HepG2 (cell line): Measurements from ENCODE around the gene VWA7. TPM values are rescaled to one million over a fixed set of nuclear protein-coding genes. Genes with fewer than 3 reads are reported as not detected.

Source experiments
- BATF2 ChIP-seq: sonication (generic); formaldehyde crosslinking; IDR thresholded peaks from 2 replicates; pipeline ENCODE4 v1.8.0; 2022; ENCODE audit warnings: mild to moderate bottlenecking, missing genetic modification reagents, moderate library complexity
- CAMTA2 ChIP-seq: sonication (generic); formaldehyde crosslinking; IDR thresholded peaks from 2 replicates; pipeline ENCODE4 v1.4.0; 2020; ENCODE audit warnings: mild to moderate bottlenecking, missing genetic modification reagents, borderline replicate concordance
- CBFB ChIP-seq: sonication (generic); formaldehyde crosslinking; IDR thresholded peaks from 2 replicates; pipeline ENCODE4 v1.4.0; 2020; ENCODE audit warnings: missing genetic modification reagents
- DBP ChIP-seq: sonication (generic); formaldehyde crosslinking; IDR thresholded peaks from 2 replicates; pipeline ENCODE4 v1.4.0; 2020; ENCODE audit warnings: missing genetic modification reagents; ENCODE audit errors: not compliant biosample characterization
- HNRNPUL1 ChIP-seq: fragments of 200-400 bp; formaldehyde crosslinking; IDR thresholded peaks from 2 replicates; pipeline ENCODE4 v1.6.1; 2017; ENCODE audit warnings: low read depth, mild to moderate bottlenecking, low read length, moderate library complexity
- MAZ ChIP-seq, 2 experiments: sonication (generic) in 1 of 2; formaldehyde crosslinking in 1 of 2; IDR thresholded peaks; 2 replicates each; pipeline versions ENCODE4 v1.5.0 to v1.6.1; 2012 to 2020; ENCODE audit warnings: low read depth in 2 of 2, mild to moderate bottlenecking in 2 of 2, borderline replicate concordance in 1 of 2, improper control_type of control experiment in 1 of 2, low read length in 1 of 2, missing genetic modification reagents in 1 of 2, moderate library complexity in 1 of 2
- MBNL3 ChIP-seq: fragments of 250-450 bp; sonication (Bioruptor Pico); conservative IDR thresholded peaks from 2 replicates; pipeline ENCODE4 v1.8.0; 2022; ENCODE audit warnings: mild to moderate bottlenecking, inconsistent platforms
- MED8 ChIP-seq: sonication (generic); formaldehyde crosslinking; IDR thresholded peaks from 2 replicates; pipeline ENCODE4 v1.8.1; 2023; ENCODE audit warnings: mild to moderate bottlenecking, missing genetic modification reagents; ENCODE audit not compliant: insufficient replicate concordance
- SATB2 ChIP-seq: sonication (generic); formaldehyde crosslinking; IDR thresholded peaks from 2 replicates; pipeline ENCODE4 v1.5.0; 2020; ENCODE audit warnings: missing genetic modification reagents
- SRY ChIP-seq: sonication (generic); formaldehyde crosslinking; IDR thresholded peaks from 2 replicates; pipeline ENCODE4 v1.8.0; 2022; ENCODE audit warnings: mild to moderate bottlenecking, missing genetic modification reagents
- TAF15 ChIP-seq: fragments of 200-400 bp; formaldehyde crosslinking; IDR thresholded peaks from one replicate; pipeline ENCODE4 v1.6.1; 2018; ENCODE audit warnings: mild to moderate bottlenecking, low read depth, low read length; ENCODE audit not compliant: poor library complexity, severe bottlenecking
- YEATS4 ChIP-seq: sonication (generic); formaldehyde crosslinking; IDR thresholded peaks from 2 replicates; pipeline ENCODE4 v1.4.0; 2020; ENCODE audit warnings: missing genetic modification reagents, borderline replicate concordance
- ZBTB7B ChIP-seq: sonication (generic); formaldehyde crosslinking; IDR thresholded peaks from 2 replicates; pipeline ENCODE4 v1.4.0; 2020; ENCODE audit warnings: missing genetic modification reagents
- ZNF556 ChIP-seq: sonication (generic); formaldehyde crosslinking; IDR thresholded peaks from 2 replicates; pipeline ENCODE4 v1.4.0; 2020; ENCODE audit warnings: mild to moderate bottlenecking, missing genetic modification reagents, borderline replicate concordance
- ZNF572 ChIP-seq: sonication (generic); formaldehyde crosslinking; IDR thresholded peaks from 2 replicates; pipeline ENCODE4 v1.5.1; 2020; ENCODE audit warnings: mild to moderate bottlenecking, missing genetic modification reagents
- ZNF607 ChIP-seq: sonication (generic); formaldehyde crosslinking; IDR thresholded peaks from 2 replicates; pipeline ENCODE4 v1.5.1; 2020; ENCODE audit warnings: missing genetic modification reagents, mild to moderate bottlenecking, borderline replicate concordance
- ZNF652 ChIP-seq: IDR thresholded peaks from 2 replicates; pipeline ENCODE4 v1.6.1; 2016; ENCODE audit warnings: low read depth, borderline replicate concordance
- ZNF691 ChIP-seq: sonication (generic); formaldehyde crosslinking; IDR thresholded peaks from 2 replicates; pipeline ENCODE4 v1.4.0; 2020; ENCODE audit warnings: missing genetic modification reagents, low read depth, mild to moderate bottlenecking, borderline replicate concordance
- polyA plus RNA-seq, 8 experiments: library from polyadenylated mRNA; depleted of rRNA in 3 of 8; stranded (reverse) in 7 of 8; unstranded in 1 of 8; fragments of >200 nt; fragmentation: Illumina TruSeq in 4 of 8; extraction: Trizol in 4 of 8; gene quantifications; 2 replicates each; pipeline versions ENCODE4 v1.2.1 to v1.2.3, GENCODE V29; 2011 to 2016; ENCODE audit warnings: low read depth in 4 of 8, missing spikeins in 1 of 8, mixed read lengths in 1 of 8; ENCODE audit not compliant: insufficient read depth in 1 of 8
- total RNA-seq, 5 experiments: library from RNA; depleted of rRNA; stranded (reverse); fragments of >200 nt; fragmentation: Illumina TruSeq; extraction: Trizol; gene quantifications; 2 replicates each; pipeline ENCODE4 v1.2.3, GENCODE V29; 2016; ENCODE audit warnings: low read depth in 1 of 5
- TF ChIP-seq, protein P1 (sequence below): sonication (generic); formaldehyde crosslinking; IDR thresholded peaks from 2 replicates; pipeline ENCODE4 v1.8.1; 2022; ENCODE audit warnings: low read depth, mild to moderate bottlenecking, missing genetic modification reagents
- TF ChIP-seq, protein P2 (sequence below): sonication (generic); formaldehyde crosslinking; IDR thresholded peaks from 2 replicates; pipeline ENCODE4 v1.4.0; 2020; ENCODE audit warnings: low read depth, mild to moderate bottlenecking, missing genetic modification reagents
- TF ChIP-seq, protein P3 (sequence below): sonication (generic); formaldehyde crosslinking; IDR thresholded peaks from 2 replicates; pipeline ENCODE4 v1.4.0; 2020; ENCODE audit warnings: mild to moderate bottlenecking, missing genetic modification reagents

The VWA7 gene
- total and polyA plus RNA-seq, 2 of the 13 experiments (the other 11 are each of a cell fraction or from before 2014, with no cell fraction given): 0.86 to 3.3 TPM

DNA sequence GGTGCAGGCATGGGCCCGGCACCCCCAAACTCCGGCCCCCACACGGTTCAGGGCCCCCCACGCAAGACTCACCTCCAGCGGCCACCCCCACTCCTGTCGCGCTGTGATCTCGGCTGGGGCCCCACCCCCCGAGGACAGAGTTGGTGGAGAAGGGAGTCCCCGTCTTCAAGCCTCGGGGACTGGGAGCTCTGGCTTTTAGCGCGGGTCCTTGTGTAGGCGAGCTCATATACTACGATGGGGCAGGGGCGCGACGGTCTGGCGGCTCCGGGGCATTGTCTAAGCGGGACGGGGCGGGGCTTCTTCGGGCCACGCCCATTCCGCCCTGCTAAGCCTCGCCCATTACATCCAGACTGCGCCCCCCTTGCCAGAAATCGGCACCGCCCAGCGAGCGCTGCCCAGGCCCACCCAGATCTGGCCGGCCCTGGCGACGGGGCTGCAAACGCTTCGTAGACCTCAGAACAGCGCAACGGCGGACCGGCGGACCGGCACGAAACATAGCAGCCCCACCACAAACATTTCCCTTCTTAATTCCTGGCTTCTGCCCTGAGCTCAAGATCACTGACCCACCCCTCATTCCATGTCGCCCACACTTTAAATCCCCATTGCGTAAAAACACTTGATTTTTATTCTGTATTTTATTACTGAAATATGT is 47.0 kb downstream of the VWA7 start (continued):
- TF ChIP-seq MBNL3 (CRISPR knock-in tag) (no peak), ZNF556 (CRISPR knock-in tag) (no peak), ZNF607 (CRISPR knock-in tag) (peak; percentile 95), CAMTA2 (CRISPR knock-in tag) (no peak), ZNF691 (CRISPR knock-in tag) (peak; percentile 10; the same call in 1 of the 2 replicates), SATB2 (CRISPR knock-in tag) (peak; percentile 40; the same call in 1 of the 2 replicates), HNRNPUL1 (peak; percentile 85; the same call in 1 of the 2 replicates), CBFB (CRISPR knock-in tag) (no peak), ZBTB7B (CRISPR knock-in tag) (no peak; the same call in 1 of the 2 replicates), TAF15 (peak; percentile 100), SRY (peak; percentile 70; the same call in 1 of the 2 replicates), MED8 (peak; percentile 22), DBP (CRISPR knock-in tag) (no peak), BATF2 (CRISPR knock-in tag) (peak; percentile 79), ZNF652 (no peak), YEATS4 (0 out of 2 replicates have a peak, but pooled peaks have one; percentile 2), MAZ (IDR thresholded peaks at IDR 0.05; ENCODE audit: borderline replicate concordance, low read depth, low read length) (0 out of 2 replicates have a peak, but pooled peaks have one; percentile 9), MAZ (CRISPR knock-in tag; IDR thresholded peaks at IDR 0.05; ENCODE audit: low read depth) (peak; percentile 71; the same call in 1 of the 2 replicates), ZNF572 (CRISPR knock-in tag) (peak; percentile 93)
- TF ChIP-seq, protein P1, sequence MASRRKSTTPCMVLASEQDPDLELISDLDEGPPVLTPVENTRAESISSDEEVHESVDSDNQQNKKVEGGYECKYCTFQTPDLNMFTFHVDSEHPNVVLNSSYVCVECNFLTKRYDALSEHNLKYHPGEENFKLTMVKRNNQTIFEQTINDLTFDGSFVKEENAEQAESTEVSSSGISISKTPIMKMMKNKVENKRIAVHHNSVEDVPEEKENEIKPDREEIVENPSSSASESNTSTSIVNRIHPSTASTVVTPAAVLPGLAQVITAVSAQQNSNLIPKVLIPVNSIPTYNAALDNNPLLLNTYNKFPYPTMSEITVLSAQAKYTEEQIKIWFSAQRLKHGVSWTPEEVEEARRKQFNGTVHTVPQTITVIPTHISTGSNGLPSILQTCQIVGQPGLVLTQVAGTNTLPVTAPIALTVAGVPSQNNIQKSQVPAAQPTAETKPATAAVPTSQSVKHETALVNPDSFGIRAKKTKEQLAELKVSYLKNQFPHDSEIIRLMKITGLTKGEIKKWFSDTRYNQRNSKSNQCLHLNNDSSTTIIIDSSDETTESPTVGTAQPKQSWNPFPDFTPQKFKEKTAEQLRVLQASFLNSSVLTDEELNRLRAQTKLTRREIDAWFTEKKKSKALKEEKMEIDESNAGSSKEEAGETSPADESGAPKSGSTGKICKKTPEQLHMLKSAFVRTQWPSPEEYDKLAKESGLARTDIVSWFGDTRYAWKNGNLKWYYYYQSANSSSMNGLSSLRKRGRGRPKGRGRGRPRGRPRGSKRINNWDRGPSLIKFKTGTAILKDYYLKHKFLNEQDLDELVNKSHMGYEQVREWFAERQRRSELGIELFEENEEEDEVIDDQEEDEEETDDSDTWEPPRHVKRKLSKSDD (CRISPR knock-in tag): peak; percentile 64; the same call in 1 of the 2 replicates
- TF ChIP-seq, protein P2, sequence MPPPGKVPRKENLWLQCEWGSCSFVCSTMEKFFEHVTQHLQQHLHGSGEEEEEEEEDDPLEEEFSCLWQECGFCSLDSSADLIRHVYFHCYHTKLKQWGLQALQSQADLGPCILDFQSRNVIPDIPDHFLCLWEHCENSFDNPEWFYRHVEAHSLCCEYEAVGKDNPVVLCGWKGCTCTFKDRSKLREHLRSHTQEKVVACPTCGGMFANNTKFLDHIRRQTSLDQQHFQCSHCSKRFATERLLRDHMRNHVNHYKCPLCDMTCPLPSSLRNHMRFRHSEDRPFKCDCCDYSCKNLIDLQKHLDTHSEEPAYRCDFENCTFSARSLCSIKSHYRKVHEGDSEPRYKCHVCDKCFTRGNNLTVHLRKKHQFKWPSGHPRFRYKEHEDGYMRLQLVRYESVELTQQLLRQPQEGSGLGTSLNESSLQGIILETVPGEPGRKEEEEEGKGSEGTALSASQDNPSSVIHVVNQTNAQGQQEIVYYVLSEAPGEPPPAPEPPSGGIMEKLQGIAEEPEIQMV (CRISPR knock-in tag): 0 out of 2 replicates have a peak, but pooled peaks have one; percentile 11
- TF ChIP-seq, protein P3, sequence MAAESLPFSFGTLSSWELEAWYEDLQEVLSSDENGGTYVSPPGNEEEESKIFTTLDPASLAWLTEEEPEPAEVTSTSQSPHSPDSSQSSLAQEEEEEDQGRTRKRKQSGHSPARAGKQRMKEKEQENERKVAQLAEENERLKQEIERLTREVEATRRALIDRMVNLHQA: no peak
